HepG2 (cell line): Measurements from ENCODE around the gene NAE1. TPM values are rescaled to one million over a fixed set of nuclear protein-coding genes. Genes with fewer than 3 reads are reported as not detected.
A peak's percentile ranks its signal among the peaks of the same experiment; 100 is the strongest.

Experiments used
- CENPBD1 ChIP-seq: sonication (generic); formaldehyde crosslinking; IDR thresholded peaks from 2 replicates; pipeline ENCODE4 v1.8.0; 2022; ENCODE audit warnings: missing genetic modification reagents, low read depth, mild to moderate bottlenecking, borderline replicate concordance
- ETS1 ChIP-seq: sonication (generic); formaldehyde crosslinking; IDR thresholded peaks from 2 replicates; pipeline ENCODE4 v1.4.0; 2020; ENCODE audit warnings: missing genetic modification reagents
- GATA4 ChIP-seq: sonication (generic); IDR thresholded peaks from 2 replicates; pipeline ENCODE4 v1.6.1; 2016; ENCODE audit warnings: antibody characterized with exemption, low read depth, borderline replicate concordance
- GTF2F1 ChIP-seq: fragments of 150-350 bp; IDR thresholded peaks from 2 replicates; pipeline ENCODE4 v1.6.1; 2014; ENCODE audit warnings: low read length
- MIXL1 ChIP-seq: IDR thresholded peaks from 2 replicates; pipeline ENCODE4 v1.6.1; 2016
- NFKB2 ChIP-seq: sonication (generic); formaldehyde crosslinking; IDR thresholded peaks from 2 replicates; pipeline ENCODE4 v1.4.0; 2020; ENCODE audit warnings: missing genetic modification reagents, borderline replicate concordance
- SIN3A ChIP-seq: IDR thresholded peaks from 2 replicates; pipeline ENCODE4 v1.6.1; 2011; ENCODE audit warnings: low read depth, mild to moderate bottlenecking, control low read depth, low read length, borderline replicate concordance
- TBL1XR1 ChIP-seq: fragments of 150-350 bp; IDR thresholded peaks from 2 replicates; pipeline ENCODE4 v1.6.1; 2014; ENCODE audit warnings: borderline replicate concordance, low read length; ENCODE audit not compliant: partially characterized antibody
- TFE3 ChIP-seq: IDR thresholded peaks from 2 replicates; pipeline ENCODE4 v1.6.1; 2016
- THAP9 ChIP-seq: sonication (generic); formaldehyde crosslinking; IDR thresholded peaks from 2 replicates; pipeline ENCODE4; 2020; ENCODE audit warnings: missing genetic modification reagents, mild to moderate bottlenecking, borderline replicate concordance
- ZNF605 ChIP-seq: sonication (generic); formaldehyde crosslinking; IDR thresholded peaks from 2 replicates; pipeline ENCODE4 v1.8.0; 2022; ENCODE audit warnings: mild to moderate bottlenecking, missing genetic modification reagents
- ZNF878 ChIP-seq: sonication (generic); formaldehyde crosslinking; IDR thresholded peaks from 2 replicates; pipeline ENCODE4 v1.8.1; 2023; ENCODE audit warnings: mild to moderate bottlenecking, missing genetic modification reagents, moderate library complexity
- polyA plus RNA-seq, 8 experiments: library from polyadenylated mRNA; depleted of rRNA in 3 of 8; stranded (reverse) in 7 of 8; unstranded in 1 of 8; fragments of >200 nt; fragmentation: Illumina TruSeq in 4 of 8; extraction: Trizol in 4 of 8; gene quantifications; 2 replicates each; pipeline versions ENCODE4 v1.2.1 to v1.2.3, GENCODE V29; 2011 to 2016; ENCODE audit warnings: low read depth in 4 of 8, missing spikeins in 1 of 8, mixed read lengths in 1 of 8; ENCODE audit not compliant: insufficient read depth in 1 of 8
- total RNA-seq, 5 experiments: library from RNA; depleted of rRNA; stranded (reverse); fragments of >200 nt; fragmentation: Illumina TruSeq; extraction: Trizol; gene quantifications; 2 replicates each; pipeline ENCODE4 v1.2.3, GENCODE V29; 2016; ENCODE audit warnings: low read depth in 1 of 5
- TF ChIP-seq, protein P1 (sequence below): IDR thresholded peaks from 2 replicates; pipeline ENCODE4 v1.6.1; 2016; ENCODE audit warnings: missing compliant biosample characterization, missing genetic modification reagents, borderline replicate concordance
- TF ChIP-seq, protein P2 (sequence below): sonication (generic); formaldehyde crosslinking; IDR thresholded peaks from 2 replicates; pipeline ENCODE4 v1.4.0; 2020; ENCODE audit warnings: missing genetic modification reagents, low read depth, mild to moderate bottlenecking, borderline replicate concordance
- TF ChIP-seq, protein P3 (sequence below): IDR thresholded peaks from 2 replicates; pipeline ENCODE4 v1.6.1; 2016; ENCODE audit warnings: low read depth, borderline replicate concordance
- TF ChIP-seq, protein P4 (sequence below): IDR thresholded peaks from 2 replicates; pipeline ENCODE4 v1.6.1; 2012; ENCODE audit warnings: low read length, improper control_type of control experiment

The NAE1 gene
- total and polyA plus RNA-seq, 2 of the 13 experiments (the other 11 are each of a cell fraction or from before 2014, with no cell fraction given): 95.7 to 206 TPM

DNA sequence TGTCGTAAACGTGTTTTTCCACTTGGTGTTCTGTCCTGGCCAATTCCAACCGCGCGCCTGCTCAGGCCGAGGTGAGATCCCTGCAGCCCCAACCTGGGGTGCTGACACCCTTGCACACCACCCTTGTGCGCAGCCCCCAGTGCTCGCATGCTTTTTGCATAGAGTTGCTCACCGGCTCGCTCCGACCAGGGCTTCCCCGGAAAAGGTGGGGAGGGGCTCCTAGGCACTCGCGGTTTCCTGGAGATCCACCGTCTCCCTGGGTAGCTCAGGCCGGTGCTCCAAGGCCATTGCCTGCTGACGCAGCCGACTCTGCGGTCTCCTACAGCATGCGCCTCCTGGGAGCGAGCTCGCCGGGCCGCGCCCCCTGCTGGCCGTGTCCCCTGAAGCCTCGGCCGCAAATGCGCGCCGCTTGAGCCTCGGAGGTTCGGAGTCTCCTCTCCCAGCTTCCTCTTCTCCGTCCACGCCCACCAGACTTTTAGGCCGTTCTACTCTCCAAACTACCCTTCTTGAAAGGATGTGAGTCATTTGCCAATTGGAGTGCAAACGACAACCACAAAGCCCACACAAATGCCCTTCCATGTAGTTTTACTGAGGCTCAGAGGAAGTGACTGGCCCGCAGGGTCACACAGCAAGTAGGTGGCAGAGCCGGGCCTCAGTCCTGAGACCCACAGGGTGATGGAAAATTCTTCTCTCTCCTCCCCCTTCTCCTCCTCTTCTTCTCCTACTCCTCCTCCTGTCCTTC is 42.3 kb upstream of the NAE1 start (continued):
- TF ChIP-seq ZNF605 (CRISPR knock-in tag) (peak; percentile 92), GTF2F1 (no peak), NFKB2 (peak; percentile 90; the same call in 1 of the 2 replicates), THAP9 (CRISPR knock-in tag) (peak; percentile 75), TFE3 (CRISPR knock-in tag) (0 out of 2 replicates have a peak, but pooled peaks have one; percentile 61), TBL1XR1 (no peak), ETS1 (CRISPR knock-in tag) (no peak), SIN3A (peak; percentile 41; the same call in 1 of the 2 replicates), ZNF878 (CRISPR knock-in tag) (no peak), MIXL1 (CRISPR knock-in tag) (peak; percentile 65; the same call in 1 of the 2 replicates), GATA4 (no peak), CENPBD1 (no peak)
- TF ChIP-seq, protein P1, sequence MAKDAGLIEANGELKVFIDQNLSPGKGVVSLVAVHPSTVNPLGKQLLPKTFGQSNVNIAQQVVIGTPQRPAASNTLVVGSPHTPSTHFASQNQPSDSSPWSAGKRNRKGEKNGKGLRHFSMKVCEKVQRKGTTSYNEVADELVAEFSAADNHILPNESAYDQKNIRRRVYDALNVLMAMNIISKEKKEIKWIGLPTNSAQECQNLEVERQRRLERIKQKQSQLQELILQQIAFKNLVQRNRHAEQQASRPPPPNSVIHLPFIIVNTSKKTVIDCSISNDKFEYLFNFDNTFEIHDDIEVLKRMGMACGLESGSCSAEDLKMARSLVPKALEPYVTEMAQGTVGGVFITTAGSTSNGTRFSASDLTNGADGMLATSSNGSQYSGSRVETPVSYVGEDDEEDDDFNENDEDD (CRISPR knock-in tag): peak; percentile 89; the same call in 1 of the 2 replicates
- TF ChIP-seq, protein P2, sequence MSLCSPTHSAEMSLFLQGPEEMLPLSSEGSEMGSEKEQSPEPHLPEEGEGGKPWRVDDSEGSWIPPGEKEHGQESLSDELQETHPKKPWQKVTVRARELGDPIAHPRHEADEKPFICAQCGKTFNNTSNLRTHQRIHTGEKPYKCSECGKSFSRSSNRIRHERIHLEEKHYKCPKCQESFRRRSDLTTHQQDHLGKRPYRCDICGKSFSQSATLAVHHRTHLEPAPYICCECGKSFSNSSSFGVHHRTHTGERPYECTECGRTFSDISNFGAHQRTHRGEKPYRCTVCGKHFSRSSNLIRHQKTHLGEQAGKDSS (CRISPR knock-in tag): peak; percentile 84; the same call in 1 of the 2 replicates
- TF ChIP-seq, protein P3, sequence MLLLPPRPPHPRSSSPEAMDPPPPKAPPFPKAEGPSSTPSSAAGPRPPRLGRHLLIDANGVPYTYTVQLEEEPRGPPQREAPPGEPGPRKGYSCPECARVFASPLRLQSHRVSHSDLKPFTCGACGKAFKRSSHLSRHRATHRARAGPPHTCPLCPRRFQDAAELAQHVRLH (CRISPR knock-in tag): peak; percentile 60; the same call in 1 of the 2 replicates
- TF ChIP-seq, protein P4, sequence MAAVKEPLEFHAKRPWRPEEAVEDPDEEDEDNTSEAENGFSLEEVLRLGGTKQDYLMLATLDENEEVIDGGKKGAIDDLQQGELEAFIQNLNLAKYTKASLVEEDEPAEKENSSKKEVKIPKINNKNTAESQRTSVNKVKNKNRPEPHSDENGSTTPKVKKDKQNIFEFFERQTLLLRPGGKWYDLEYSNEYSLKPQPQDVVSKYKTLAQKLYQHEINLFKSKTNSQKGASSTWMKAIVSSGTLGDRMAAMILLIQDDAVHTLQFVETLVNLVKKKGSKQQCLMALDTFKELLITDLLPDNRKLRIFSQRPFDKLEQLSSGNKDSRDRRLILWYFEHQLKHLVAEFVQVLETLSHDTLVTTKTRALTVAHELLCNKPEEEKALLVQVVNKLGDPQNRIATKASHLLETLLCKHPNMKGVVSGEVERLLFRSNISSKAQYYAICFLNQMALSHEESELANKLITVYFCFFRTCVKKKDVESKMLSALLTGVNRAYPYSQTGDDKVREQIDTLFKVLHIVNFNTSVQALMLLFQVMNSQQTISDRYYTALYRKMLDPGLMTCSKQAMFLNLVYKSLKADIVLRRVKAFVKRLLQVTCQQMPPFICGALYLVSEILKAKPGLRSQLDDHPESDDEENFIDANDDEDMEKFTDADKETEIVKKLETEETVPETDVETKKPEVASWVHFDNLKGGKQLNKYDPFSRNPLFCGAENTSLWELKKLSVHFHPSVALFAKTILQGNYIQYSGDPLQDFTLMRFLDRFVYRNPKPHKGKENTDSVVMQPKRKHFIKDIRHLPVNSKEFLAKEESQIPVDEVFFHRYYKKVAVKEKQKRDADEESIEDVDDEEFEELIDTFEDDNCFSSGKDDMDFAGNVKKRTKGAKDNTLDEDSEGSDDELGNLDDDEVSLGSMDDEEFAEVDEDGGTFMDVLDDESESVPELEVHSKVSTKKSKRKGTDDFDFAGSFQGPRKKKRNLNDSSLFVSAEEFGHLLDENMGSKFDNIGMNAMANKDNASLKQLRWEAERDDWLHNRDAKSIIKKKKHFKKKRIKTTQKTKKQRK: no peak
